GM19193 (cell line): ENCODE results near the gene FOXC2.

ENCODE experiments used
- POLR2A ChIP-seq: IDR thresholded peaks from 4 replicates; pipeline ENCODE4 v1.6.1; 2011; ENCODE audit not compliant: insufficient read depth, insufficient read length; ENCODE audit errors: extremely low read depth

Gene FOXC2

DNA sequence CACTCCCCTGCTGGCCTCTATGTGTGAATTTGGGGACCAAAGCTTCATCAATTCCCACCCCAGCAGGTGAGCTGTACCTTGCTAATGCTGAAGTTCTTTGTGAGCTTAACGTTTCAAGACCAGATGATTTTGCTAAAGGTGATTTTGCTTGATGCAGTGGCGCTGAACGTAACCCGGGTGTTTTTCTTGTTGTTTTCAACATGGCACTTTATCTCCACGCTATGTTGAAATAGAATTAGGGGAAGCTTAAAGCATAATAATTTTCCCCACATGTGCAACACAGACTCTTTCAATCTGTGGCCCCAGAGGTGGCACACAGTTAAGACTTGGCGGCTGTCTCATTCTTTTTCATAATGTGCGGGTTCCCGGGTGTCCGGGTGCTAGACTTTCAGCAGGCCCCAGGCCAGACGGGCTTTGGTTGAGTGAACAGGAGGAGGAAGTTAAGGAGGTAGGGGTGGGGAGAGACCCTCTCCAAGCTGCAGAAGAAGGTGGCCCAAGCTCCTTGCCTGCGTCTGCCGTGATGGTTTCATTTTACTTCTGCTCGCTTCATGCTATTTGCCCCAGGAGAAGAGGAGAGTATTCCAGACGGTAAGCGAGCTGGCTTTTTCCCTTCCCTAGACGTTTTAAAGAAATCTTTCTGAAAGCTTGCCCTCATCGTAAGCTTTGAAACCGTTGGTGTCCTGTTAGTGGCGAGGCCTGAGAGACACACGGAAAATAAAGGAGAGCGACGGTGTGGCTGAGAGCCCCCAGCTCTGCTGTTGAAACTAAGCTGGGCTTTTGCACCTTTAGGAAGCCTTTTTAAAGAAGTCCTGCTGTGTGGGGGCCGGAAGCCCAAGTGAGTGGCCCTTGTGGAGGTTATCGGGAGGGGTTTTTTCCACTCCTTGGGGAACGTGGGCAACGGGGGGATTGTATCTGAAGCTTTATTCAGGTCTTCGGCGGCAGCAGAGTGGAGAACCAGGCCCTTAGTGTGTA, 4.2 kb downstream of the FOXC2 start:
- TF ChIP-seq POLR2A = no peak

DNA sequence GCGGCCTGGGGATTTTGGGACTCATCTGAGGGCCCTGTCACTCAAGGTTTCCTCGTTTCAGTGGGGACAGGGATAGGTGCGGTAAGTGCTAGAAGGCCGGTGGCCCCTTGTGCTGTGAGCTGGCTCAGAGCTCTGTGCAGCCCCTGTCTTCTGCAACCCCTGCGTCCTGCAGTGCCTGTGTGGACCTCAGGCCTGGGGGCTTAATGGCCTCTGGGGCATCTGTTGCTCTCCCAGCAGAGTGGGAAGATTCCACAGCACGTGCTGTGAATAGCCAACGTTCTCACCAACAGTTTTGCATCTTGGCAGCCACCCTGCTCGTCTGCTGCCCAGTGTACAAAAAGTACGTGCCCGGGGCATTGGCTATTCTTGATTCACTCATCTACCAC, 4.9 kb downstream of the FOXC2 start:
- TF ChIP-seq POLR2A = no peak

DNA sequence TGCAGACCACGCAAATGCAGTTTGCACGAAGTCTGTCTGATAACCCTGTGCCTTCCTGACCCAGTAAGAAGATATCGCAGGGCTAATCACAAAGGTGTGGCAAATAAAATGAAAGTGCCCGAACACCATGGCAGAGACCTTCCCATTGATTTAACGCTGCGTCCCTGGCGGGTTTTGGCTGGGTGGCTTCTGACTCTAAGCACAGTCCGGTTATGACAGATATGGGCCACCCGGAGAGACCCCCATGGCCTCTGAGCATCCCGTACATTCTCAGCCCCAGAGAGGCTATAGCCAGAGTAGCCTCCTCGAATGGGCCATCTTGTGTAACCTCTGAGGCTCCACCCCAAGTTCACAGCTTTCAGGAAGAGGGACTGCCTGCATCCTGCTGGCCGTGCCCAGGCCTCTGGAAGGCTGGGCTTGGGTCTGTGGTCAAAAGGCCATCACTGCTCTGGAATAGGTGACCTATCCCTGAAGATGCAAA, 5.5 kb downstream of the FOXC2 start:
- no peak for TF ChIP-seq POLR2A

DNA sequence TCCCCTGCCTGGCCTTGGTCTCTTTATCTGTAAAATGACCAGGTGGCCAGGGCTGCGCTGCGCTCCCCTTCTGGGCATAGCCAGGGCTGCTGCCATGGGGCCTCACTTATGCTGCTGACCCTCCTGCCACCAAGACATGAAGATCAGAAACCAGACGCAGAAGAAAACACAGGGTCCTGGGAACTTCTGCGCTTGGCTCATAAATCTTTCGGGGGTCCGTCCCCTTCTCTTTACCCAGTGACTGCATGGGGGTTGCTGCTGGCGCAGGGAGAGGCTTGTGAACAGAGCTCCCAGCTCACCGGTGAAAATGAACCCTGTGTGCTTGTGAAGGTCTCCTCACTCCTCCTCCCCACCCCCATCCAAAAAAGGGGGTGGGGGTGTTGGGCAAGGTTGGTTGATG, 6.0 kb downstream of the FOXC2 start:
- TF ChIP-seq POLR2A = no peak

DNA sequence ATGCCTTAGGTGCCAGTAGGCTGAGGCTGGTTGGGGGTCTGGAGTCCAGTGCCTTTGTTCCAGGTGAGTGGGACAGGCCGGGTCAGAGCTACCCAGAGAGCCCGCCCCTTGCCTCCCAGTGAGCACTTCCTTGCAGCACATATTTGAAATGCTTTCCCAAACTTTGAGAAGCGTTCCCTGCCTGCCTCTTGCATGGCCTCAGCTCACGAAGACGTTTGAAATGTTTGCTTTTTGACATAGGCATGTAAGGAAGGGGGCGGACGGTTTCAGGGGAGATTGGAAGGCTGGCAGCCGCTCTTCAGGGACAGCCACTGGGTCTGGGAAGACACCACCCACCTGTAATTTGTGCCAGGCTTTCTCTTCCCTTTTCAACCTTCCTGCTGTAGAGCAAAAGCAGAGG, 6.6 kb downstream of the FOXC2 start:
- no peak for TF ChIP-seq POLR2A

DNA sequence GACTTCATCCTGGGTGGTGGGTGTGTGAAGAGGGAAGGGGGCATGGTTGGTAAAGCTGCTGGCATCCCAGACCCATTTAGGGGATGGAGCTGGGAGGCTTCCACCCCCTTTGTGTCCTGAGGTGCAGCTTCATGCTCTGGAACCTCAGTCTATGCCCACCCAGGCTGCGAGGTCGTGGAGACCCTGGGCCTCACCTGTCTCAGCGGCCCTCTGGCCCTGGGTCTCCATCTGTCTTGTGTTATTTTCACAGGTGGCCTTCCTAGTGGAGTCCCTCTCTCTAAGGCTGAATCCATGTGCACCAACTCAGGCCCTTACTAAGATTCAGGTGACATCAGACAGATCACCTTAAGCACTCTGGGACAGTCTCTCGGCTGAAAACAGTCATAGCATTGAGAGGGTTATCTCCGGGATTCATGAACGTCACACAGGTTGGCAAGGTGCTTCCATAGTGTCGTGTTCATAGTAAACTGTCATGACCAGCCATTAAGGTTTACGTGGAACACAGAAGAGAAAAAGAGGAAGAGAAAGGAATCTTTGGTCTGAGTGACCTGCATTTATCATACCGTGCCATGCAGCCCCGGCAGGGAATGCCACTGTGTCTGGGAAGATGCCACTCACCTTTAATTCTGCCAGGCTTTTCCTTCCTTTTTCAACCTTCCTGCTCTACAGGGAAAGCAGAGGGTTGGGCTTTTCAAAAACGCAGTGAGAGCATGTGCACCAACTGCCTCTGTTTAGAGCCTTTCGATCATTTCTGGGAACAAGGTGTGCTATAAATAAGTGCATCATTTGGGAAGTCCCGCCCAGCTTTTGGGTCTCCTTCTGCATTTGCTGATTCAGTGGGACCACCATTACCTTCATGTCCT, 7.2 kb downstream of the FOXC2 start:
- TF ChIP-seq POLR2A = no peak

DNA sequence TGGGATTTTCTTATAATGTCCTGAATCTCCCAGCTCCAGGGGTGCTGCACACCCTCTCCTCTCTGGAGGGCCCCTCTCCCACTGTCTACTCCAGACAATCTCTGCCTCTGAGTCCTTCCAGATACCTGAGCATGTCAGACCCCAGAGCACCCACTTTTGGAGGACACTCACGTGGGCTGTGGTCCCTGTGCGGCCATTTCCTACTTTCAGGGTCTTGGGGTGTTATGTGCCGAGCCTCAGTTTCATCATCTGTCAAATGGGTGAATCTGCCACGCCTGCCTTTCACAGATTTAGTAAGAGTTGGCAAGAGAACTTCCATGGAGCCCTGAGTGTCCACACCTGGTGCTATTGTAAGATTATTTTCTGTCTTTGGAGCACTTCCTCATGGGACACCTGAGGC, 8.0 kb downstream of the FOXC2 start:
- TF ChIP-seq POLR2A = no peak

DNA sequence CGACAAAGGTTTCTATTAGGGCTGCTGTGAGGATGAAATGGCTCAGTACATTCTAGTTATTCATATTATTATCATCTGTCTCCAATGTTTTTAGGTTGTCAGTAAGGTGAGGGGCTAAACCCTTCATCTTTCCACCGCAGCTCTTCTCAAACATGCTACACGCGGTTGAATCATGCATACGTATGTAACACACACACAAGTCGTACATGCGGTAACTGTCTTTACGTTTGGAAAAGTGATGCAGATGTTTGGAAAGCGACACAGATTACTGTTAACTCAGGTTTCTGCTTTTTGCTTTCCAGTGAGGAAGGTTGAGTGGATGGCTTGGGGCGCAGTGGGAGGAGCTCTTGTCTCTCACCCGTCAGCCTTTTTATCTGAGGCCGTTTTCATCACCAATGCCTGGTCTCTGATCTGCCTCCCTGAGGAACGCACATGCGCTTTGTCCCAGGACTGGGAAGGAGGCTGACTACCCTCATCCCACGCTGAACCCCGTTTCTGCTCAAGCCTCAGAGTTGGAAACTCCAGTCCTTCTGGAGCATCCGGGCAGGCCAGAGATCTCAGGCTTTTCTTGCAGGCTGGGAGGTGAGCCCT, 8.6 kb downstream of the FOXC2 start:
- no peak for TF ChIP-seq POLR2A

DNA sequence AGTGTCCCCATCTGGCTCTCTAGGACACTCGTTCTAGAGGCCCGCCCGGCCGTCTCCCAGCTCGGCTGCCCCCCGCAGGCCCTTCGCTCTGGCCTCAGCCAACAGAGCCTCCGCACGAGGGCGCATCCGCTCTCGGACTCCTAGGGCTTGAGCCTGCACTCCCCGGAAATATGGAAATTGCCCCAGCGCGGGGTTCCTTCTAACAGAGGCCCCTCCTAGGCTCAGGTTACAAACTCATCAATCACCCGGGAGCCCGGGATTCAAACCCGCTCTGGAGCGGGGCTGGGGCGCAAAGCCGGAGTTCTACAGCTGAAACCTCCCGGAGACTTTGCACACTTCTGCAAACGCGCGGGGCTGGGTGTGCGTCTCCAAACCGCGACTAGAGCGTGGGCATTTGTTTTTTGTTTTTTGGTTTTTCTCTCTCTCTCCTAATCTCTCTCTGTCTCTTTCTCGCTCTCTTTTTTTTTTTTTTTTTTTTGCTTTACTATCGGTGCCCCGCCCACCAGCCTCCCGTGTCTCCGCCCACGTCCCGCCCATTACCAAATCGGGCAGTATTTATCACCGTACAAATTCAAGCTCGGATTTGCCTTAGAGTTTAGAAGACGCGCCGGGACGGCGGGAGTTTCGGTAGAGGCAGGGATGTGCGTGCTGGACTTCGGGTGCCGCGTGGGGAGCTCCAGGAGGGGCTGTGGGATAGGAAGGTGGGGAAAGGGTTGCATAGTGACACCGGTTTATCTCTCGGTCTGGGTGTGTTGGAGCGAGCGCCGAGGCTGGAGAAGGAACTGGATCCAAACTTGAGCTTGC, 9.3 kb downstream of the FOXC2 start:
- TF ChIP-seq POLR2A = no peak

DNA sequence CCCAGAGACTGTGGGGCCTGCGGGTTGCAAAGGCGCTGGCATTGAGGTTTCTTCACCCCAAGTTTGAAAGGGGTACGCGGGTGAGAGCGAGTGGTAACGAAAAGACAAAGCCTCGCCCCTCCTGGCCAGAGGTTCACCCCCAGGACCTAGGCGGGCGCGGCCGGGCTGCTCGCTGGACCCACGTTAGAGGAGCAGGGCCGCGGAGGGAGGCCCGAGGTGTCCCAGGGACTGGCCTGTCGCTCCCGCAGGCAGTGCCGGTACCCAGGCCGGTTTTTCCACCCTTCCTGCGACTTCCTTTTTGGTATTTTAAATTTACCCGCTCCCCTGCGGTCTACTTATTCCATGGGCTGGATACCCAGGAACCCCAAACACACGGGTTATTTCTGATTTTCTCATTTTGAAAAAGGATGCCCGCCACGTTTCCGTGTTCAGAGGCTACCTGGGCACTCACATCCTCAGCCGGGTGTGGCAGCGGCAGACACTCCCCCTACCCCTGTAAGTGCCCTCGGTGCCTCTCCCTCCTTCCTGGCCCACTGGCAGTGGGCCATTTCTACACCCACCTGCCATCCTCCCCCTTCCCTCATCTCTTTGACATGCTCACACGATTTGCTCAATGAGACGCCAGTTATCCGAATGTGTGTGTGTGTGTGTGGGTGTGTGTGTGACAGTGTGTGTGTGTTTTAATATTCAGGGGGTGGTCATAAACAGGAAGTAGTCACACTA, 10.1 kb downstream of the FOXC2 start:
- TF ChIP-seq POLR2A = no peak

DNA sequence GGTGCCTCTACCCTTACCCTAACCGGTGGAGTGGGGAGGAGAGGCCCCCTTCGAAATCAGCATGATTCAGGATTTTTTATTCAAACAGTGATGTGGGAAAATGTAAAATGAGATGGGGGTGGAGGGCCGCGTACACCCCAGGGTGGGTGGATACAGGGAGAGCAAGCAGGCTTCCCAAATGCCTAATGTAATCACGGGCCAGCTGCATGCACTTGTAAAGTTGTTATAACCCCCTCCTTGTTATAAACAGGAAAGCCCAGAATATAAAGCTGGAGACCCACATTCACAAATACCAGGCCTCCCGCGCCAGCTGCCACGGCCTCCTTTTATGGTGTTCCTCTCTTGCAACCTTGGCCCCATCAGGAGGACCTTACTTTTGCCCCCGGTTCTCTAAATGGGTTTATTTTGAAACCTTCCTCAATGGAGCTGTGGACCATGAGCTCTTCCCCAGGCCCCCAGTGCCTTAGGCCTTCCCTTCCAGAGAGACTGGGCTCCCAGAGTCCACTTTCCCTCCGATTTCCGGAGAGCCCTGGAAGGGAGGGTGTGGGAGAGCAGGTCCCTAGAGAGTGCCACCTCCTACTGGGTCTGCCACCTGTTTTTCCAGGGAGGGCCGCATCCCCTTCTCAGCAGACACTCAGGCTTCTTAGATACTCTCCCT, 10.8 kb downstream of the FOXC2 start:
- TF ChIP-seq POLR2A = no peak

DNA sequence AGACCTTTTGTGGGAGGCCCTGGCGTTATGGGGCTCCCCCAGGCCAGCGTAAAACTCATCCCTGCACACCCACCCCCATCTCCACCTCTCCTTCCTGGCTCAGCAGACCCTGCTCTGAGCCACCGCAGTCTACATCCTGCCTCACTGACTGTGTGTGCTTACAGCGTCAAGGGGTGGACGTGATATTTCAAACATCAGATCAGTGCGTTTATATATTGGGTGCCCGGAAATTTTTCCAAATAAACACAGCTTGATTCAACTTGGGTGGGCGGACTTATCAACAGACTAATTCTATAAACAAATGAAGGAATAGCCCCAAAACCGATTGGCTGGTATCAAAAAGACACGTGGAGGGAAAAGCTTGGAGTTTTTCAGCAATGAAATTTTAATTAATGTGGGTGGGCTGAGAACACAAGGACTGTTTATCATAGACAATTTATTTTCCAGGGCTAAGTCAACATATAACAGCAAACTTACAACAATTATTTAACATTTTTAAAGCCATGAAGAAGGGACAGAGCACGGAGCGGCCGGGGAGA, 11.5 kb downstream of the FOXC2 start, which contains the start of gene FOXL1:
FOXL1 (plus strand) TSS at position 489 of the 539 bp plus-strand sequence. CDS start 175 bp downstream, outside the sequence.
- no peak for TF ChIP-seq POLR2A

DNA sequence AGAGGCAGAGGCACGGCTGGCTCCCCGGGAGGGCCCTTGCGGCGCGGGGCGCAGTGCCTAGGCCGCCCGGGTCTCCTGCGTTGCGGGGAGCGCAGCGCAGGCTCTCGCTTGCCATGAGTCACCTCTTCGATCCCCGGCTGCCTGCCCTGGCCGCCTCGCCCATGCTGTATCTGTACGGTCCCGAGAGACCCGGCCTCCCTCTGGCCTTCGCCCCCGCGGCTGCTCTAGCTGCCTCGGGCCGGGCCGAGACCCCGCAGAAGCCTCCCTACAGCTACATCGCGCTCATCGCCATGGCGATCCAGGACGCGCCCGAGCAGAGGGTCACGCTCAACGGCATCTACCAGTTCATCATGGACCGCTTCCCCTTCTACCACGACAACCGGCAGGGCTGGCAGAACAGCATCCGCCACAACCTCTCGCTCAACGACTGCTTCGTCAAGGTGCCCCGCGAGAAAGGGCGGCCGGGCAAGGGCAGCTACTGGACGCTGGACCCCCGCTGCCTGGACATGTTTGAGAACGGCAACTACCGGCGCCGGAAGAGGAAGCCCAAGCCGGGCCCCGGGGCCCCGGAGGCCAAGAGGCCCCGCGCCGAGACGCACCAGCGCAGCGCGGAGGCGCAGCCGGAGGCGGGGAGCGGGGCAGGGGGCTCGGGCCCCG, 12.1 kb downstream of the FOXC2 start:
- TF ChIP-seq POLR2A = no peak
